Skeletal muscle tissue (tissue), 4 donors: ENCODE data around the gene PCA3. TPM values are rescaled to one million over a fixed set of nuclear protein-coding genes. Genes with fewer than 3 reads are reported as not detected.
"Not testable (repeated sequence)": the region's sequence is repeated elsewhere in the genome, so short reads cannot be mapped to it uniquely, and the experiment has no call there.

Source experiments
- H3K27ac ChIP-seq: one replicate; pipeline ENCODE4 v1.7.0; 2013; ENCODE audit warnings: mild to moderate bottlenecking, low read depth, low read length, inconsistent platforms
- H3K27me3 ChIP-seq, 3 donors: one replicate each; pipeline ENCODE4 v1.7.0; 2013; ENCODE audit warnings: low read length in 3 of 3; ENCODE audit not compliant: control insufficient read depth in 3 of 3, insufficient read depth in 3 of 3
- H3K36me3 ChIP-seq, 3 donors: one replicate each; pipeline ENCODE4 v1.7.0; 2013; ENCODE audit warnings: low read length in 3 of 3; ENCODE audit not compliant: control insufficient read depth in 3 of 3, insufficient read depth in 3 of 3
- H3K4me1 ChIP-seq, 3 donors: one replicate each; pipeline ENCODE4 v1.7.0; 2013; ENCODE audit warnings: low read length in 3 of 3, mild to moderate bottlenecking in 3 of 3; ENCODE audit not compliant: control insufficient read depth in 3 of 3, insufficient read depth in 3 of 3
- H3K4me3 ChIP-seq, 3 donors: one replicate each; pipeline ENCODE4 v1.7.0; 2013; ENCODE audit warnings: low read length in 3 of 3
- H3K9ac ChIP-seq, 3 donors: one replicate each; pipeline ENCODE4 v1.7.0; 2013; ENCODE audit warnings: low read length in 3 of 3, mild to moderate bottlenecking in 3 of 3, moderate library complexity in 2 of 3, low read depth in 1 of 3
- H3K9me3 ChIP-seq, 3 donors: one replicate each; pipeline ENCODE4 v1.7.0; 2013; ENCODE audit warnings: low read length in 3 of 3; ENCODE audit not compliant: control insufficient read depth in 3 of 3
- total RNA-seq: library from RNA; depleted of rRNA; stranded (reverse); fragments of >200 nt; gene quantifications from one replicate; pipeline ENCODE4 v1.2.3, GENCODE V29; 2014
- donor health status: Osteomylitis.

The PCA3 gene
- total RNA-seq, 1 donor from 2014 or later: not detected

- Histone ChIP-seq H3K27me3 (no peaks in the 10 kb centered on the region), H3K9me3 (no peaks in the 10 kb centered on the region), H3K4me3 (no peak overlapping the region), H3K9ac (no peak overlapping the region), H3K36me3 (no peaks in the 10 kb centered on the region), H3K27ac (no peak overlapping the region), H3K4me1 (no peaks in the 10 kb centered on the region)
Measured at GRCh38 chr9:76730801-76731200, 33.4 kb upstream of the PCA3 start.

DNA sequence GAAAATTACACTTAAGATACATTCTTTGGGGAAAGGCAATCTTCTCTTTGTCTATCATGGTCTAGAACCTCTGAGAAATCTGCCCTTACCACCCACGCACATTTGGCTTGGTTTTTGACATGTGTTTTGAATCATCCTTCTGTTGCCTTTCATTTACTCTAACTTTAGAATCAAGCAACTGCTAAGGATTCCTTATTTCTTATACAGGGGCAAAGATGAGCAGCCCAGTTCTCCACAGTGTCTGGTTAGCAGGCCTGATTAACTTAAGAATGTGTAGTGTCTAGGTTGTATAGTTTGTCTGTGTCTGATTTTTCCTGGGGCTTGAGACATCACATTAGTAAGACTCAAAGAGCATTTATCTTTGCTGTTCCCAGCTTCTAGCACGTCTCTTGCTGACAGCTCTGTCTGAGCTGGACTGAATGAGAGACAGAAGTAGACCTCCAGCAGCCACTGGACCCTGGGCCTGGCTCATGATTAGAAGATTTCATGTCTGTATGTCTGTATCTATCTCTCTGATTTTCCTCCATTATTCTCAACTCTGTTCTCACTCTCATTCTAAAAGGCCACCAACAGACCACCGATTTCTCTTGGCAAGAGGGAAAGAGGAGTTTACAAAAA, 31.8 kb upstream of the PCA3 start:
- H3K4me3 ChIP-seq: no peak overlapping the region
- no peaks in the 10 kb centered on the region for H3K4me1 ChIP-seq

GRCh38 chr9:76733096-76733495, 31.1 kb upstream of the PCA3 start:
- H3K27me3 ChIP-seq: no peaks in the 10 kb centered on the region
- H3K9me3 ChIP-seq: no peaks in the 10 kb centered on the region
- no peak overlapping the region for H3K4me3 ChIP-seq
- H3K27ac ChIP-seq: no peak overlapping the region
- H3K4me1 ChIP-seq: no peaks in the 10 kb centered on the region
- no peaks in the 10 kb centered on the region for H3K36me3 ChIP-seq
- no peak overlapping the region for H3K9ac ChIP-seq

More for the DNA sequence above, 31.8 kb upstream of the PCA3 start:
- no peak overlapping the region for H3K27ac ChIP-seq
- no peaks in the 10 kb centered on the region for H3K27me3 ChIP-seq
- H3K9ac ChIP-seq: no peak overlapping the region
- H3K36me3 ChIP-seq: no peaks in the 10 kb centered on the region
- no peaks in the 10 kb centered on the region for H3K9me3 ChIP-seq

- no peak overlapping the region for H3K9ac ChIP-seq
- no peak overlapping the region for H3K27ac ChIP-seq
- H3K27me3 ChIP-seq: no peaks in the 10 kb centered on the region
- no peaks in the 10 kb centered on the region for H3K36me3 ChIP-seq
- no peaks in the 10 kb centered on the region for H3K9me3 ChIP-seq
- no peaks in the 10 kb centered on the region for H3K4me1 ChIP-seq
- H3K4me3 ChIP-seq: no peak overlapping the region
Measured at GRCh38 chr9:76734716-76735115, 29.5 kb upstream of the PCA3 start.

DNA sequence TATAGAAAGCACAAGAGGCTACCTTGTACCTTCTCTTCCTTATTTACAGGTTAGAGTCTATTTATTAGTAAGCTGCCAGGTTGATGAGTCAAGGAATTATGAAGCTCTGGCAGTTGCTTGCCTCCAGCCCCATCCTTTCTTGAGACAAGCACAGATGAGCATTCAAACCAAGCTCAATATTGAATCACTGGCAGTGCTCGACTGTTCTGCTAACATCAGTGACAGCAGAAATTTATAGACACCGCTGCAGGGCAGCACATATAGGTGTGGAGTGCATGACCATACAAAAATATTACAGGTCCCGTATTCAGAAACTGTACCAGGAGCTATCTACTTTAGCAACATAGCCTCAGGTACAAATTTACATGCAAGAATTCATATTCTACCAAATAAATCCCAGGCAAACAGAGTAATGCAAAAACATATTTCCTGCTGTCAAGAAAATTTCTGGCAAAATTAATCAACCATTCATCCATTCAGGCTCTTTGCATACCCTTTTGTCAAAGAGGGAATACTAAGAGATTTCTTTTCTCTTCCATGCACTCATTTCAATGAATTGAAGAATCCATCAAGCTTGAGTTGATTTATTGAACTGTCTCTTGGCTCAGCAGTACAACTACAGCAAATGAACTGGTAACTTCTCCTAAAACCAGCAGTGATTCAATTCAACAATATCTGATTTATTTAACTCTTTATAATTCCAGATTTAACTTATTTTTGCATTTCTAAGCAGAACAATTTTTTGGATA, 26.9 kb upstream of the PCA3 start:
- no peaks in the 10 kb centered on the region for H3K4me1 ChIP-seq
- H3K9ac ChIP-seq: no peak overlapping the region
- no peak overlapping the region for H3K4me3 ChIP-seq
- no peaks in the 10 kb centered on the region for H3K36me3 ChIP-seq
- no peak overlapping the region for H3K27ac ChIP-seq
- no peaks in the 10 kb centered on the region for H3K9me3 ChIP-seq
- no peaks in the 10 kb centered on the region for H3K27me3 ChIP-seq

DNA sequence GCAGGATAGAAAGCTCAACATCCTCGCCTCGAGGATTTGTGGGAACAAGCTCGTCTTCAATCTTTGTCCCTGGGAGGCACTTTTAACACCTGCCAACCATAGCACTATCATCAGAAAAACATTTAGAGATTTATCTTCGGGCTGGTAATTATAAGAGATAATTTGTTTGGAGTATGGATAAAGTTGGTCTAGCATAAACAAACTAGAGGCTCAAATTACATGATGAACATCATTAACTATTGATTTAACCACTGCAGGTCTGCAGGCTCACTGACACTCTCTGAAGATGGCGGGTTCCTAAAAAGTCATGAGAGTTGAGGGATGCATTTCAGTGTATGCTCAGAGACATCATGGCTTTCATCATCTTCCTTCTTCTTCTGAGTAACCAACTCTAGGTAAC, 25.8 kb upstream of the PCA3 start:
- Histone ChIP-seq H3K4me1 (no peaks in the 10 kb centered on the region), H3K27ac (no peak overlapping the region), H3K9me3 (no peaks in the 10 kb centered on the region), H3K9ac (no peak overlapping the region), H3K36me3 (no peaks in the 10 kb centered on the region), H3K27me3 (no peaks in the 10 kb centered on the region), H3K4me3 (no peak overlapping the region)

DNA sequence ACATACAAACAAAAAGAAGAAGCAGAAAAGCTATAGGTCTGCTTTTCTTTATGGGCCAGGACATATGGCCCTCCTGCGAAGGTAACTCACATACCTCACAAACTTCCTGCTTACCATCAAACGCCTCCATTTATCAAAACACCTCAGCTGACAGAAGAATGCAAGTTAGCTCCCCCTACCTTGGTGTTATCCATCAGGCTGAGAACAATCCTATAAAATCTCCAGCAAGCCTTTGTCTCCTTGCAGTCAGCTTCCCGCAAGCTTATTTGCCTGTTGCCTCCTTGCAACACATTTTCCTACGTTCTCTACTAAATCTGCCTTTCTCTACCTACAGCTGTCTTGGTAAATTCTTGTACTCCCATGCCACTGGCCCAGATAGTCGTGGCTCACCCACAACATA, 22.7 kb upstream of the PCA3 start:
- Histone ChIP-seq H3K4me3 (no peak overlapping the region), H3K9me3 (peaks cover 0 to 4% (median 0%) of the 10 kb centered on the region in 3 donors), H3K4me1 (no peaks in the 10 kb centered on the region), H3K36me3 (no peaks in the 10 kb centered on the region), H3K27me3 (no peaks in the 10 kb centered on the region), H3K9ac (no peak overlapping the region), H3K27ac (no peak overlapping the region)

DNA sequence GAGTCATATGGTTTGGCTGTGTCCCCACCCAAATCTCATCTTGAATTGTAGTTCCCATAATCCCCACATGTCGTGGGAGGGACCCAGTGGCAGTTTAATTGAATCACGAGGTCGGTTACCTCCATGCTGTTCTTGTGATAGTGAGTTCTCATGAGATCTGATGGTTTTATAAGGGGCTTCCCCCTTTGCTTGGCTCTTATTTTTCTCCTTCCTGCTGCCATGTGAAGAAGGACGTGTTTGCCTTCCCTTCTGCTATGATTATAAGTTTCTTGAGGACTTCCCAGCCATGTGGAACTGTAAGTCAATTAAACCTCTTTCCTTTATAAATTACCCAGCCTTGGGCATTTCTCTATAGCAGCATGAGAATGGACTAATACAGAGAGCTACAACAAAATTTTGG, 21.3 kb upstream of the PCA3 start:
- not testable (repeated sequence) for H3K36me3 ChIP-seq, H3K4me3 ChIP-seq, H3K9me3 ChIP-seq, H3K4me1 ChIP-seq, H3K9ac ChIP-seq, H3K27ac ChIP-seq, H3K27me3 ChIP-seq

DNA sequence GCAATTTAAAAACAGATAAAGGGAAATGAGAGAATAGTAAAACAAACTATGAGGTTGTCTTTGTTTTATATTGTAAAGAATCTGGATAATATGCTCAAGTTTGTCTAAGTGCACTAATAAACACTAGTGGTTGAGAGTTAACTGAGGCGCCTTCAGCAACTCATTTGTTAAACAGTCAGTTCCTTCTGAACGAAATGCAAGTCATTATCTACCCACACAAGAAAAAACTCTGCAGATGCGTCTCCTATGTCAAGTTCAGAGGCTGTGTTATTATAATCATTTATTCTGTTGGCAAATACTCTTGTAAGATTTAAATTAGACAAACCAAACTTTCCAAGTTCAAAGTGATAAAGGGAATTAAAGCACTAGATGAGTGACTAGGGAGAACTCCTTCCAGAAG, 20.3 kb upstream of the PCA3 start:
- H3K9ac ChIP-seq: no peak overlapping the region
- no peaks in the 10 kb centered on the region for H3K27me3 ChIP-seq
- H3K9me3 ChIP-seq: peaks cover 0 to 4% (median 0%) of the 10 kb centered on the region in 3 donors
- H3K27ac ChIP-seq: no peak overlapping the region
- no peaks in the 10 kb centered on the region for H3K4me1 ChIP-seq
- no peaks in the 10 kb centered on the region for H3K36me3 ChIP-seq
- H3K4me3 ChIP-seq: no peak overlapping the region

DNA sequence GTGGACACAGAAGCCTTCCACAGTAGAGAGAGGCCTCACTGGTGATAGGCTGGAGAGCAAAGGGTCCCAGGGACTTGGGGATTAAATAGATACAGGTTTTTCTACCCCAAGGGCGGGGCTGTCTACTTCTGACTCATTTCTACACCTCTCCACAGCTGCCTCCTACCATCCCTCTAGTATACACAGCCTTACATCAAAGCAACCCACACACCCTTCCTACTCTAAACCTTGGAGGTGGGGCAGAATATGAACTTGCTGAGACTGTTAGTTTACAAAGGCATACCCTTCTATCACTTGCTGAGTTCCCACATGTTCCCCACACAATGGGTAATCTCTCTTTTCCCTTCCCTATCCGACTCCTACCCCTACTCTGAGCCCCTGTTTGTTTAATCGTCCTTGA, 19.9 kb upstream of the PCA3 start:
- peaks cover 0 to 4% (median 0%) of the 10 kb centered on the region in 3 donors for H3K9me3 ChIP-seq
- no peaks in the 10 kb centered on the region for H3K36me3 ChIP-seq
- H3K9ac ChIP-seq: no peak overlapping the region
- H3K4me1 ChIP-seq: no peaks in the 10 kb centered on the region
- no peaks in the 10 kb centered on the region for H3K27me3 ChIP-seq
- no peak overlapping the region for H3K27ac ChIP-seq
- H3K4me3 ChIP-seq: no peak overlapping the region
